Measurements from ENCODE around the gene KIZ. TPM values are rescaled to one million over a fixed set of nuclear protein-coding genes. Genes with fewer than 3 reads are reported as not detected.

Gene KIZ
- total and polyA plus RNA-seq, 2 donors from 2014 or later, result 17.3 to 21.8 TPM

GRCh38 chr20:21289651-21290050 is 163.8 kb downstream of the KIZ start:
- no peak for FAIRE-seq
- Histone ChIP-seq H3K36me3 (ENCODE audit: control insufficient read depth in 2 of 3, insufficient read depth in 3 of 3, low read length in 3 of 3) (no peaks in the 10 kb centered on the region), H3K27me3 (ENCODE audit: control insufficient read depth, insufficient read depth, low read length) (no peaks in the 10 kb centered on the region), H3K4me3 (ENCODE audit: low read length in 3 of 3) (no peak overlapping the region), H3K4me1 (ENCODE audit: control insufficient read depth in 2 of 3, insufficient read depth in 2 of 3, low read depth in 1 of 3, low read length in 3 of 3) (no peaks in the 10 kb centered on the region), H3K9ac (ENCODE audit: low read length in 3 of 3) (no peak overlapping the region), H3K27ac (ENCODE audit: low read depth in 2 of 2, low read length in 2 of 2) (no peak overlapping the region), H3K9me3 (ENCODE audit: control insufficient read depth in 2 of 3, insufficient read depth in 1 of 3, low read length in 3 of 3) (peaks cover 0 to 3% (median 0%) of the 10 kb centered on the region in 3 donors)
- DNase-seq, result no peak
- no peak for TF ChIP-seq CTCF (IDR thresholded peaks at IDR 0.05; ENCODE audit: borderline replicate concordance, extremely low read depth, insufficient read depth)
- intact Hi-C loops (cut with DNase I), result no loop called here

- no peak for FAIRE-seq
- intact Hi-C loops (cut with DNase I), result no loop called here
Measured at GRCh38 chr20:21291026-21291425, 165.1 kb downstream of the KIZ start.

DNA sequence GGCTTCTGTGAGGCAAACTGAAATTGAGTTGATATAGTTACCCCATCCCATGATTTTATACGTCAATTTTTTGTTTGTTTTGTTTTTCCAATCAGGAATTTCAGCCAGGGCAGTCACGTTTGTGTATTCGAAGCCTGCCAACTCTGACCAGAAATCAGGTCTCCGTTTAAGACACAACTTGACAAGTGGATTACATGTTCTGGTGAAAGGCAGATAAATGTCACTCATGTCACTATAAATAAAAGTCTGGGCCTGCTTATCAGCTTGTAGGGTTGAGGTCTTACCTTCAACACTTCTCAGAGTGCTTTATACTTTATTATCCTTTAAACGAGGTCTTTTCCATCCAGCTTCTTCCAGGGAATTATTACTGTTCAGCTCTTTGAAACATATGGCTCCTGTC is 168.9 kb downstream of the KIZ start:
- Histone ChIP-seq H3K36me3 (ENCODE audit: control insufficient read depth in 2 of 3, insufficient read depth in 3 of 3, low read length in 3 of 3) (no peaks in the 10 kb centered on the region), H3K27me3 (ENCODE audit: control insufficient read depth, insufficient read depth, low read length) (no peaks in the 10 kb centered on the region), H3K4me3 (ENCODE audit: low read length in 3 of 3) (no peak overlapping the region), H3K27ac (ENCODE audit: low read depth in 2 of 2, low read length in 2 of 2) (no peak overlapping the region), H3K9ac (ENCODE audit: low read length in 3 of 3) (no peak overlapping the region), H3K4me1 (ENCODE audit: control insufficient read depth in 2 of 3, insufficient read depth in 2 of 3, low read depth in 1 of 3, low read length in 3 of 3) (no peaks in the 10 kb centered on the region), H3K9me3 (ENCODE audit: control insufficient read depth in 2 of 3, insufficient read depth in 1 of 3, low read length in 3 of 3) (no peaks in the 10 kb centered on the region)
- TF ChIP-seq CTCF (IDR thresholded peaks at IDR 0.05; ENCODE audit: borderline replicate concordance, extremely low read depth, insufficient read depth), result no peak
- no peak for DNase-seq
- intact Hi-C loops (cut with DNase I), result no loop called here
- no peak for FAIRE-seq

More at GRCh38 chr20:21291026-21291425, 165.1 kb downstream of the KIZ start:
- no peak overlapping the region for H3K4me3 ChIP-seq (ENCODE audit: low read length in 3 of 3)
- H3K4me1 ChIP-seq (ENCODE audit: control insufficient read depth in 2 of 3, insufficient read depth in 2 of 3, low read depth in 1 of 3, low read length in 3 of 3), result no peaks in the 10 kb centered on the region
- no peak for TF ChIP-seq CTCF (IDR thresholded peaks at IDR 0.05; ENCODE audit: borderline replicate concordance, extremely low read depth, insufficient read depth)
- H3K36me3 ChIP-seq (ENCODE audit: control insufficient read depth in 2 of 3, insufficient read depth in 3 of 3, low read length in 3 of 3), result no peaks in the 10 kb centered on the region
- no peak for DNase-seq
- no peak overlapping the region for H3K27ac ChIP-seq (ENCODE audit: low read depth in 2 of 2, low read length in 2 of 2)
- H3K9me3 ChIP-seq (ENCODE audit: control insufficient read depth in 2 of 3, insufficient read depth in 1 of 3, low read length in 3 of 3), result no peaks in the 10 kb centered on the region
- no peaks in the 10 kb centered on the region for H3K27me3 ChIP-seq (ENCODE audit: control insufficient read depth, insufficient read depth, low read length)
- H3K9ac ChIP-seq (ENCODE audit: low read length in 3 of 3), result no peak overlapping the region

Other genes starting within 250 kb of the KIZ start
- gene LINC00237, start 19.7 kb upstream of the KIZ start, total RNA-seq, result not detected
- not detected for gene LINC00237, start 19.7 kb upstream of the KIZ start, polyA plus RNA-seq (ENCODE audit: insufficient read depth, low read depth, low replicate concordance)
- gene XRN2, start 177.2 kb downstream of the KIZ start, total RNA-seq, result 60.9 TPM
- gene XRN2, start 177.2 kb downstream of the KIZ start, polyA plus RNA-seq (ENCODE audit: insufficient read depth, low read depth, low replicate concordance), result 22.6 TPM